Measurements from ENCODE around the gene TNFRSF18.

TNFRSF18 gene

DNA sequence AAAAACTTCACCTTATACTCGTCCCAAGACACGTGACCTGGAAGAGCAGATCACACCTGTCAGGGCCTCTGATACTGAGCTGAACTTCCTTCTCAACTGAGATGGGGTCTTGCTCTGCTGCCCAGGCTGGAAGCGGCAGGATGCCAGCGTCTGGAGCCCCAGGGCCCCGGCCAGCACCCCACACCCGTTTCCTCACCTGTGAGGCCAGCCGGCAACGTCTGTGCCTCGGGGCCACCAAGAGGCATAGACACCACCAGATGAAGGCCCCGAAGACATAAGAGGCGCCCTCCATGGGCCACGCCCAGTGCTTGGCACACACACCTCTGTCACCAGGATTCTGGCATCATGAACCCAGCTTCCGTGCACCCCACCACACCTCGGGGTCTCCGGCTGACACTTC is 16.9 kb upstream of the TNFRSF18 start:
- no peaks in the 10 kb centered on the region for H3K9me3 ChIP-seq (replicated peaks; ENCODE audit: low read length)
- H3K4me3 ChIP-seq (ENCODE audit: low read length) = no peak overlapping the region
- no peaks in the 10 kb centered on the region for H3K27me3 ChIP-seq (ENCODE audit: control insufficient read depth, insufficient read depth, low read length)
- H3K9ac ChIP-seq (ENCODE audit: low read depth, low read length) = no peak overlapping the region
- no peak overlapping the region for H3K4me2 ChIP-seq (ENCODE audit: low read length)
- H3K36me3 ChIP-seq (ENCODE audit: insufficient read depth, low read length) = peaks cover 63% of the 10 kb centered on the region
- H3K4me1 ChIP-seq (ENCODE audit: control insufficient read depth, insufficient read depth, low read length) = no peaks in the 10 kb centered on the region

DNA sequence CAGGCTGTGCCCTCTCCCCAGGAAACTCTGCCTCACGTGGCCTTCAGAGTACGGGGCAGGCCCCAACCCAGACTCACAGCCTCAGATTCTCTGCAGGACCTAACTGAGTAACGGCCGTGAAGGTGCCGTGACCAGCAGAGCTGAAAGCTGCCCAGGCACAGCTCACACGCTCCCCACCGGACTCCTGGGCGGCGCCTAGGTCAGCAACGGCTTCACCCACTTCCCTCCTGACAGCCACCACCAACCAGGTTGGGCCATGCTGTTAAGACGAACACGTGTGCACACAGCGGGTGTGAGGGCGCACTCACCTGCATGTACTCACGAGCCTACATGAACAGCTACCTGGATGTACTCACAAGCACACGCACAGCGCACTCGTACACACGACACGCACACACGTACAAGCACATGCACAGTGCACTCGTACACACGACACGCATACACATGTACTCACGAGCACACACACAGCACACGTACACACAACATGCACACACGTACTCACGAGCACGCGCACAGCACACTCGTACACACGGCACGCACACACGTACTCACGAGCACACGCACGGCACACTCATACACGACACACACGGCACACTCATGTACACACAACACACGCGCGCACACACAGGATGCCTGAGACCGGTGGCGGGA is 16.3 kb upstream of the TNFRSF18 start:
- H3K36me3 ChIP-seq (ENCODE audit: insufficient read depth, low read length) = peaks cover 62% of the 10 kb centered on the region
- H3K9ac ChIP-seq (ENCODE audit: low read depth, low read length) = no peak overlapping the region
- no peak overlapping the region for H3K4me2 ChIP-seq (ENCODE audit: low read length)
- H3K27me3 ChIP-seq (ENCODE audit: control insufficient read depth, insufficient read depth, low read length) = no peaks in the 10 kb centered on the region
- no peaks in the 10 kb centered on the region for H3K9me3 ChIP-seq (replicated peaks; ENCODE audit: low read length)
- H3K4me3 ChIP-seq (ENCODE audit: low read length) = no peak overlapping the region
- no peaks in the 10 kb centered on the region for H3K4me1 ChIP-seq (ENCODE audit: control insufficient read depth, insufficient read depth, low read length)

DNA sequence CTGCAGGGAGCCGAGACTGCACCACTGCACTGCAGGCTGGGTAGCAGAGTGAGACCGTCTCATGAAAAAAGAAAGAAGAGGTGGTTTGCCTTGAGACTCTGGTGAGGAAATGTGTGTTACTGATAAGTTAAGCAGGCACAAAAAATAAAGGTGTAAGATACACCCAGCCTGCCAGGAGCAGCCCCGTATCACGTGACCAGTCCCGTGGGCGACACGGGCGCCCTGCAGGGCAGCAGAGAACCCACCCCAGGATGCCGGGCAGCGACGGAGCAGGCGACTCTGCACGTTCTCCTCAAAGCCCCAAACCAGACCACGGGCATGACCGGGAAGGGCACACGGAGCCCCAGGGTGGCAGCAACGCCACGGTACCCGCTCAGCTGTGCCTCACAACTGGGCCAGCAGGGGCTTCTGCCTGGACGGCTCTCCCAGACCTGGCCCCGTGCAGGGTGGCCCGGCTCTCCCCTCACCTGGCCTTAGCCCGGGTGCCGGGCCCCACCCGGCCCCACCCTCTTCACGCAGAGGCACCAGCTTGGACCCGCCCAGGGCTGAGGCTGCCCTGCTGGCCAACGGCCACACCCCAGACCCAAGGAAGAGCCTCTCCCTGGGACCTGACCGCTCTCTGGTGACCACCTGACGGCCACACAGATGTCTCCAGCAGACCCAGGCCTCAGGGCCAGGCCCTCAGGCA is 15.6 kb upstream of the TNFRSF18 start:
- Histone ChIP-seq H3K9me3 (replicated peaks; ENCODE audit: low read length) (no peaks in the 10 kb centered on the region), H3K36me3 (ENCODE audit: insufficient read depth, low read length) (peaks cover 64% of the 10 kb centered on the region), H3K4me2 (ENCODE audit: low read length) (no peak overlapping the region), H3K27me3 (ENCODE audit: control insufficient read depth, insufficient read depth, low read length) (no peaks in the 10 kb centered on the region), H3K4me1 (ENCODE audit: control insufficient read depth, insufficient read depth, low read length) (no peaks in the 10 kb centered on the region), H3K4me3 (ENCODE audit: low read length) (no peak overlapping the region), H3K9ac (ENCODE audit: low read depth, low read length) (no peak overlapping the region)

DNA sequence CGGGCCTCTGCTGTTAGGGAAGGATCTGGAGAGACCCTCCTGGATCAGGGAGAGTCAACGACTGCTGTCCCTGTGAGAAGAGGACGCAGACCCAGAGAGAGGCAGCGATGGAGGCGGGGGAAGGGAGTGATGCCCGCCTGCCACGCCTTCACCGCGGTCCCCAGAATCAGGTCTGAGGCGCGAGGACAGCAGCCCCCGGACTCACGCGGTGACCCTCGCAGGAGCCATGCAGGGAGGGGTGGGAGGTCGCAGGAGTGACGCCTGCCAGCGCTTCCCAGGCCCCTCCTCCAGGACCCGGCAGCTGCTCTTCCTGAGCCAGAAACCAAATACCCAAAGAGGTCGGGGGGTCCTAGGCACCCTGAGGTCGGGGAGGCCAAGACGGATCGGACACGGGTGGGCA is 13.8 kb upstream of the TNFRSF18 start:
- Histone ChIP-seq H3K36me3 (ENCODE audit: insufficient read depth, low read length) (peaks cover 68% of the 10 kb centered on the region), H3K9ac (ENCODE audit: low read depth, low read length) (no peak overlapping the region), H3K4me1 (ENCODE audit: control insufficient read depth, insufficient read depth, low read length) (no peaks in the 10 kb centered on the region), H3K4me3 (ENCODE audit: low read length) (no peak overlapping the region), H3K4me2 (ENCODE audit: low read length) (no peak overlapping the region), H3K27me3 (ENCODE audit: control insufficient read depth, insufficient read depth, low read length) (no peaks in the 10 kb centered on the region), H3K9me3 (replicated peaks; ENCODE audit: low read length) (no peaks in the 10 kb centered on the region)

DNA sequence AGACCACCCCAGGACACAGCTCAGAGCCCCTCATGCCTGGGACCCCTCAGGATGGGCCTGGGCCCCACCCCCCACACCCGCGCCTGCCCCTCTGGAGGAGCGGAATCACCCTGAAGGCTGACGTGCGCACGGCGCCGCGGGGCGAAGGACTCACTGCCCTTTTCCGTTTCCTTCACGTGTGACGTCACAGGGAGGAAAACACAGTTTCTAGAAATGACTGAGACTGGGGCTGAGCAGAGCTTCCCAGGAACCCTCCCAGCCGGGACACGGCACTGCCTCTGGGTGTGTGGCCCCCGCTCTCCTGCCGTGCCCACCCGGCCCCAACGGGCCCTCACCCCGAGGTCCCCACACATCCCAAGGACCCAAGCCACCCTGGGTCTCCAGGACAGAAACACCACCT is 12.9 kb upstream of the TNFRSF18 start:
- Histone ChIP-seq H3K27me3 (ENCODE audit: control insufficient read depth, insufficient read depth, low read length) (no peaks in the 10 kb centered on the region), H3K9me3 (replicated peaks; ENCODE audit: low read length) (no peaks in the 10 kb centered on the region), H3K4me1 (ENCODE audit: control insufficient read depth, insufficient read depth, low read length) (no peaks in the 10 kb centered on the region), H3K4me2 (ENCODE audit: low read length) (no peak overlapping the region), H3K9ac (ENCODE audit: low read depth, low read length) (no peak overlapping the region), H3K4me3 (ENCODE audit: low read length) (no peak overlapping the region), H3K36me3 (ENCODE audit: insufficient read depth, low read length) (peaks cover 64% of the 10 kb centered on the region)

DNA sequence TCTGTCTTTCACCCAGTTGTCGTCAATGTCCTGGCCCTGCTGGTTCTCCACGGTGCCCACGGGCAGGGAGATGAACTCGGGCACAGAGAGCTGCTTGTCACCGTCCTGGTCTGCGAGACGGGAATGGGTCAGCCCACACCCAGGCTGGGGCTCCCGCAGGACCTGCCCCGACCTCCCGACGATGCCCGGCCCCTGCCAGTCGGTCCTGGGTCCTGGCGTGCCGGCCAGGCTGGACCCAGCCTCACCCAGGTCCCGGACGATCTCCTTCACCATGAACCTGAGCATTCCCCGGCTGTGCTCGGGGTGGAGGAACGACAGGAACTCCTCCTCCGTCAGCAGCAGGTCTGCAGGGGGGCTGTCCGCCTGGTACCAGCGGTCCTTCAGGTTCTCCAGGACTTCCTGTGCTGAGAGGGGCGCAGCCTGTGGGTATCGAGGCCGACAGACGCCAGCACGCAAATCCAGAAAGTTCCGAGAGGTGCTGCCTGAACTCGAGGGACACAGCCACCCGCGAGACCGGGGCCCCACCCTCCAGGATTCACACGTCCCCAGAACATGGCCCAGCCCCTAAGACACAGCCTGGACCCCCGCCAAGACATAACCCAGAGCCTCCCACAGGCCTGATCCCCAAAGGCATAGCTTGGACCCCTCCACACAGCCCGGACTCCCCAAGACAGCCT is 12.3 kb upstream of the TNFRSF18 start:
- no peaks in the 10 kb centered on the region for H3K27me3 ChIP-seq (ENCODE audit: control insufficient read depth, insufficient read depth, low read length)
- no peak overlapping the region for H3K4me2 ChIP-seq (ENCODE audit: low read length)
- peaks cover 62% of the 10 kb centered on the region for H3K36me3 ChIP-seq (ENCODE audit: insufficient read depth, low read length)
- H3K9ac ChIP-seq (ENCODE audit: low read depth, low read length) = no peak overlapping the region
- H3K9me3 ChIP-seq (replicated peaks; ENCODE audit: low read length) = no peaks in the 10 kb centered on the region
- H3K4me3 ChIP-seq (ENCODE audit: low read length) = no peak overlapping the region
- H3K4me1 ChIP-seq (ENCODE audit: control insufficient read depth, insufficient read depth, low read length) = no peaks in the 10 kb centered on the region

DNA sequence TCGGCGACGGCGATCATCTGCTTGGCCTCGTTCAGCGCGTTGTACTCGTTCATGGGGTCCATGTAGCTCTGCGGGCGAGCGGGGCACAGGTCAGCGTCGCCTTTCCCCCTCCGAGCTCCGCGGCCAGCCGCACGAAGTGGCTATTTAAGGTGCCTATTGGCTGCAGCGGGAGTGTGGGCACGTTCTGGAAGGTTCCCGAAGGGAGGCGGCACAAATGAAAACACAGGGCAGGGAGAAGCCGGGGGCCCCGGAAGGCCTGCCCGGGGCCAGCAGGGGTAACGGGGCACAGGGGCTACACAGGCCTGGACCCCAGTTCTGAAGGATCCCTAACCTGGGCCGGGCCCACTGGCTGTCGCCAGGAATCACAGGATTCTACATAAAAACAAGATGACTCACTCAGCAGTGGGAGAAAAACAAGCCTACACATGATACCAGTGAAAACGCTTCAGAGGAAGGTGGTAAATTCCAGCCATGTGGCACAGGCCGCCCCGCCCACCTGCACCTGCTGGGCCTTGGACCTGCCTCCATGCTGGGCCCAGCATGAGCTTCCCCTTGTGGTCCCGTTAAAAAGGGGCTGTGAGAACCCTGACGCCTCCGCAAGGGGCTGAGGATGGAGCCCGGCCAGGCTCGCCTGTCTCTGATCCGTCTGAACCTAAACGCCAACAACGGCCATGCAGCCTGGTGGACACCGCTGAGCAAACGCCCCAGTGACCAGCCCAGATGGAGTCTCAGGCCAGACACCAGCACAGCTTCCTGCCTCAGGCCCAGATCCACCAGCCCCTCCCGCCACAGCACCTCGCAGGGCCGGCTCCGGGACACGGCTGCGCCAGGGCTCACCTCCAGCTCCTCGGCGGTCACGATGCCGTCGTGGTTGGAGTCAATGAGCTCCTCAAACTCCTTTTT is 11.5 kb upstream of the TNFRSF18 start:
- H3K36me3 ChIP-seq (ENCODE audit: insufficient read depth, low read length) = peaks cover 56% of the 10 kb centered on the region
- H3K4me1 ChIP-seq (ENCODE audit: control insufficient read depth, insufficient read depth, low read length) = peaks cover 3% of the 10 kb centered on the region
- H3K9ac ChIP-seq (ENCODE audit: low read depth, low read length) = no peak overlapping the region

DNA sequence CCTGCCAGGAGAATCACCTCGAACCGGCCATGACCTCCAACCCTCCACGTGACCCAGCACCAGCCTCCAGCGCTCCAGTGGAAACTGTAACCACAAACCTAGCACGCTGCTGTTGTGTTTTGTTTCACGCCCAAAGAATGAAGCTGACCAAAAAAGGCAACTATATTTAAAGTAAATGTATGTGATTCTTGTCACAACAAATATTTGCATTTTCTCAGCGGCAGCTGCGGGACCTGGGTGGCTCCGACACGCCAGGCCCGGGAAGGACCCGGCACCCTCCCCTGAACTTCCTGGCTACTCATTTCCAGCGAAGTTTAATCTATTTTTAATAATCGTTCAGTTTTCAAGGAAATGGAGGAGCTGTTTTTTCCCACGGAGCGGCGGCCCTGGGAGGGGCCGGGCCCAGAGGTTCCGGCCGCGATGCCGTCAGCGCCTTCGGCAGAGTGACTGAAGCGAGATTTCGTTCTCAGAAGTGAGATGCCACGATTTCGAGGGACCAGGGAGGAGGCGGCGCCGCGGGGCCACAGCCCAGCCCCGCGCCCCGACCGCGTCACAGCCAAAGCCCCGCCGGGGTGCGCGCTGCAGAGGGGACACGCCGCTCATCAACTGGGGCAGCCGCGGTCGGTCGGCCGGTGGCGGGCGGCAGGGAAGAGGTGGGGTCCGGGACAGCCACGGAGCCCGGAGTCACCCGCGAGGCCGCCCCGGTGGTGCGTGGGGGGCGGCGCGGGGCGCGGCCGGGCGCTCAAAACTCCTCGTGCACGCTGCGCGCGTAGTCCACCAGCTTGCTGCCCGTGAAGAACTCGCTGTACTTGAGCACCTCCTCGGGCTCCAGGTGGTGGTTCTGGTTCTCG is 10.6 kb upstream of the TNFRSF18 start:
- no peaks in the 10 kb centered on the region for H3K27me3 ChIP-seq (ENCODE audit: control insufficient read depth, insufficient read depth, low read length)
- H3K4me2 ChIP-seq (ENCODE audit: low read length) = no peak overlapping the region
- no peak overlapping the region for H3K9ac ChIP-seq (ENCODE audit: low read depth, low read length)
- H3K36me3 ChIP-seq (ENCODE audit: insufficient read depth, low read length) = peaks cover 49% of the 10 kb centered on the region
- peaks cover 7% of the 10 kb centered on the region for H3K4me1 ChIP-seq (ENCODE audit: control insufficient read depth, insufficient read depth, low read length)
- no peak overlapping the region for H3K4me3 ChIP-seq (ENCODE audit: low read length)
- H3K9me3 ChIP-seq (replicated peaks; ENCODE audit: low read length) = no peaks in the 10 kb centered on the region

More for the DNA sequence above, 11.5 kb upstream of the TNFRSF18 start:
- H3K4me2 ChIP-seq (ENCODE audit: low read length) = no peak overlapping the region
- H3K27me3 ChIP-seq (ENCODE audit: control insufficient read depth, insufficient read depth, low read length) = no peaks in the 10 kb centered on the region
- H3K4me3 ChIP-seq (ENCODE audit: low read length) = no peak overlapping the region
- no peaks in the 10 kb centered on the region for H3K9me3 ChIP-seq (replicated peaks; ENCODE audit: low read length)

DNA sequence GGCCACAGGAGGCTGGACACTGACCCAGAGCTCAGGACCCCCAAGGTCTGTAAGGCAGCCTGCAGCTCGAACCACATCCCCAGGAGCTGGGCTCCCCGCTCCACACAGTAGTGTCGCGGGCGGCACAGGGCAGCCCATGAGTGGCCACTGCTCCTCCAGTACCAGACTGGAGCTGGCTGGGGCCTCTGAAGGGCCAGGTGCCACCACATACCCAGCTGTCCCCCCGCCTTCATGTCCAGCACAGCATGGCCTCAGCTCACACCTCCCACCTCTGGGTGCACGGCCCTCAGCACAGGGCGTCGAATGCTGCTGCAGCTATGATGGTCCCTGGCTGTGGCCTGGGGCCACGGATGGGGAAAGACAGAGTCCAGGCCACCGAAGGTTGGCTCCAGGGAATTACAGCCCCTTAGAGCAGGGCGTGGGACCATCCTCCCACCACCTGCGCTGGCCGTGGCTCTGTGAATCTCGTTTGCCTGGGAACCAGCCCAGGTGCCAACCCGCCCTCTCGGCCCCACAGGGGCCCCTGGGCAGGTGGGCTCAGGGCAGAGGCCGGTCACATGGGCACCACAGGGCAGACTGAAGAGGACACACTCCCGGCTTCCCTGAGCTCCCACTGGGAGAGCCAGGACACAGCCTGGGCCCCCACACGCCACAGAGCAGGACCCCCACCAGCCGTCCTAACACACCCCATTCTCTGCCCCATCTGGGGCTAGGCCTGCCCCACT is 9.7 kb upstream of the TNFRSF18 start:
- Histone ChIP-seq H3K4me2 (ENCODE audit: low read length) (no peak overlapping the region), H3K9me3 (replicated peaks; ENCODE audit: low read length) (no peaks in the 10 kb centered on the region), H3K4me3 (ENCODE audit: low read length) (no peak overlapping the region), H3K9ac (ENCODE audit: low read depth, low read length) (no peak overlapping the region), H3K4me1 (ENCODE audit: control insufficient read depth, insufficient read depth, low read length) (peaks cover 7% of the 10 kb centered on the region), H3K27me3 (ENCODE audit: control insufficient read depth, insufficient read depth, low read length) (no peaks in the 10 kb centered on the region), H3K36me3 (ENCODE audit: insufficient read depth, low read length) (peaks cover 46% of the 10 kb centered on the region)

DNA sequence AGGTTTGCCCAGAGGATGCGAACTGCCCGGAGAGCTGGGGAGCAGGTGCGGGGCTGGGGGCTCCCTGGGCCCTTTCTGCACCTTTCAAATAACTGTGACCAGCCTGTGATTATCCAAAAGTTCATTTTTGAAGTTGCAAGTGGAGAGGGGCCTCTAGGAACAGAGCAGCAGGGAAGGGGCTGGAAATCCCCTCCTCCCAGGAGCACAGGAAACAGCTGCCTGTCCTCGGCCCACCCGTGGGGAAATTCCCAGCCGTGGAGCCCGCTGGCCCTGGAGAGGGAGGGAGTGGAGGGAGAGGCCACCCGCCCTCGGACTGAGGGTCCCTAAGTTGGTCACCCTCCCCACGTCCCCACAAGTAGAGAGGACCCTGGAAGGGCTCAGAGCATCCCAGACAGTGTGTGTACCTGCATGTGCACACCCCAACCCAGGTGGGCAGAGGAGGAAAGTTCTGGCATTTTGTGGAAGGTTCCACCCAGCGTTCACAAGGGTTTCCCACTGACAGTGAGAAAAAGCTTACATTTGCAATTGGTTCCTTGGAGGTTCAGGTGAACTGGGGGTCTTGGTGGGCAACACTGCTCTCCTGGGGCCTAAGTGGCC is 8.8 kb upstream of the TNFRSF18 start:
- Histone ChIP-seq H3K27me3 (ENCODE audit: control insufficient read depth, insufficient read depth, low read length) (no peaks in the 10 kb centered on the region), H3K9ac (ENCODE audit: low read depth, low read length) (no peak overlapping the region), H3K4me3 (ENCODE audit: low read length) (no peak overlapping the region), H3K9me3 (replicated peaks; ENCODE audit: low read length) (no peaks in the 10 kb centered on the region), H3K4me1 (ENCODE audit: control insufficient read depth, insufficient read depth, low read length) (peaks cover 7% of the 10 kb centered on the region), H3K4me2 (ENCODE audit: low read length) (no peak overlapping the region), H3K36me3 (ENCODE audit: insufficient read depth, low read length) (peaks cover 38% of the 10 kb centered on the region)
